ENCODE results near the gene PIM3.

Gene PIM3

DNA sequence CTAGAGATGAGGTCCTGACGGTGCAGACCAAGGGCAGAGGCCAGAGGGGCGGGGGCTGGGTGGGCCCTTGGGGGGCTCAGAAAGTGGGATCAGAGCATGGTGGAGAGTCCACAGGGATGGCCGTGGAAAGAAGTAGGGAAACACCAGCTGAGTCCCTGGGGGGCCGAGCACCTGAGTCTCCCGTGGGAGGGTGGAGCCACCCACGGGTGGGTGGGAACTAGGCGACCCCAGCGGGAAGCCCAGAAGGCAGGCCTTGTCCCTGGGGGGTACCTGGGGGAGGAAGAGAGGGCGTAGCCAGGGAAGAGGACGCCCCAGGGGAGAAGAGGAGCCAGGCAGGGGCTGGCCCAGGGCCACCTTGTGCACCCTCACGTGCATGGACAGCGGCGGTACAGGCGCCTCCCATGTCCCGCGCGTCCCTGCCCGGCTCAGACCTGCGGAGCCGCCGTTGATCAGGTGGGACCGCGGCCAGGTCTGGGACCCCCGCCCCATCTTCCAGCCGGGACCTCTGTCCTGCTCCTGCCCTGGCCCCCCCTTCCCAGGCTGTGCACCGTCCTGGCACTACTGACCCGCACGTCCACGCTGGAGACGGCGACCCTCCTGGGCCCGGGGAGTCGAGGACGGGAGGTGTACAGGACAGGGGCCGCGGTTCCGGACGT lies 31.9 kb upstream of the PIM3 start:
- DNase-seq: no peak

DNA sequence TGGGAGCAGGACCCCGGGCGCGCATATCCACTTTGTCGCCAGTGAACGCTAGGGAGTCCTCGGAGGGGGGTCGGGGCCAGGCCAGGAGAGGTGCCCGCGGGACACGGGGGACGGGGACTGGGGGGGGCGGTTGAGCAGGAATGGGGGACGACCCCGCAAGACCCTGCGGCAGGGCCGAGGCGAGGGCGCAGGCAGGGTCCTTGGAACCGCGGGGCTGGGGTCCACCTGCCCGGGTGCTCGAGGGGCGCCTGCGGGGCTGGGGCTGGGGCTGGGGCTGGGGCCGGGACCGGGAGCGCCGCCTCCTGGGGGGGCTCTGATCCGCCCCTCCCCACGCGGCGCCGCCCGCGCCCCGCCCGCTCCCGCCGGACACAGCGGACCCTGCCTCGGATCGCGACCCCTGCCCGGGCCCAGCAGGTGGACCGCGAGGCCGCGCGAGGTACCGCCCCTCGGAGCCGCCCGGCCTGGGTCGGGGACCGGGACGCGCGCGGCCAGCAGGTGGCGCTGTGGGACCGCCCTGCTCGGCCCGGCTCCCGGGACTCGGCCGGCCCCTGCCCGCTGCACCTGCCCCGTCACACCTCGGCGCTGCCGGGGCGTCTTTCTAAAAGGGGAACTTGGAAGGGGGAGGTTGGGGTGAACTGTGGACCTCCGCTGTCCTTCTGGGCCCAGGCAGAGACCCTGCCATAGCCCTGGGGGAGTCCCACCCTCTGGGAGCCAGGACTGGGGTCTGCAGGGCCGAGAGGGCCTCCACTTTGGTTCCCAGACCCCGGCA lies 31.2 kb upstream of the PIM3 start:
- peak; percentile 18 to 47 for DNase-seq

DNA sequence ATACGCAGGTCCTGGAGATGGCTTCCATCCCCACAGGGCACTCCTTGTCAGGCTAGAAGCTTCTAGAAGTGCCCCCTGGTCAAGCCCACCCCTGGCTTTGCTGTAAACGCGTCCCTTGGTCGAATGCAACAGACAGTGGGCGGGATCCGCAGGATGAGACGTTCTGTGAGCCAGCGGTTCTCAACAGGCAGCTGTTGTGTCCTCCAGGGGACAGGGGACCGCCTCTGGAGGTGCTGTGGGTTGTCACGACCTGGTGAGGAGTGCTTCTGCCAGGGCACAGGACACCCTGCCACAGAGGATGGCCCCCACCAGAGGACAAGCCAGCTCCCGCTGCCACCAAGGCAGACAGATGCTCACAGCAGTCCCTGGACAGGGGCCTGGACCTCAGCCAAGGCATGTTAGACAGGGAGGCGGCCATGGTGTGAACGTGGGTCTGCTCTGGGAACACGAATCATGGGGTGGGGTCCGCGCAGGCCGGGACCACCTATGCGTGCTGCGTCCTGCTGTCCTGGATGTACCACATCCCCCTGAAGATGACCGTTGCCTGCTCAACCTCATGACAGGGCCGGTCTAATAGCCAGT lies 30.5 kb upstream of the PIM3 start:
- peak in 1 of 2 experiments; percentile 39 for DNase-seq

DNA sequence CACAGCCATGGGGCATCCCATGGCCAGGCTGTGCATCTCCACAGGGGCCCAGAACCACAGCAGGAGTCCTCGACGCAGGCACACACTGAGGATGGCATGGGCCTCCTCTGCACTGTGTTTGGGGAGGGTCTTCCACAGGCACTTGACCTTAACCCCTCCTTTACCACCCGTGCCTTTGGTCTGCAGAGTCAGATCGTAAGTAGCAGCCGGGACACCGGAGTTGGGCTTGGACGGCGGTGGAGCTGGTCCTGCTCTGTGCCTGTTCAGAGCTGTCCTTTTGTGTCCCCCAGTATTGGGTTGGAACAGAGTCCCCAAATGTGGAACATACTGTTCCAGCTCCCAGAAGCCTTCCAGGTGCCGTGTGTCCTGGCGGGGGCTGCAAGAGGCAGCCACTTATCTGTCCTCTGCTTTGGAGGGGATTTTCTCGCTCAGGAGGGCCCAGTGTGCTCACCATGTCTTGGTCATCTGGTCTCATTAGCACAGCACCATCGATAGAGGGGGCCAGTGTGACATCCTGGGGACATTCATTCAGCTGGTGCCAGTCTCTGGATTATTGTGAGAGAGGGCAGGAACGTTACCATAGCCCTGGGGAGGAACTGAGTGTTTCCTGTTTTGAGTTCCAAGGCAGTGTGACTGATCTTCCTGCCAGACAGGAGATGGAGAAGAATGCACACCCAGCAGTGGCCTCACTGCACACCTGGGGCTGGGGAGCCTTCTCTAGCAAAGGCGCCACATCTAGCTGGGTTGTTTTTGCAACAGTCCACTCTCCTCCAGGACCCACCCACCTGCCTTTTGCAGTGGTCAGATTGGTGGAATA lies 29.8 kb upstream of the PIM3 start:
- peak; percentile 62 to 83 for DNase-seq

DNA sequence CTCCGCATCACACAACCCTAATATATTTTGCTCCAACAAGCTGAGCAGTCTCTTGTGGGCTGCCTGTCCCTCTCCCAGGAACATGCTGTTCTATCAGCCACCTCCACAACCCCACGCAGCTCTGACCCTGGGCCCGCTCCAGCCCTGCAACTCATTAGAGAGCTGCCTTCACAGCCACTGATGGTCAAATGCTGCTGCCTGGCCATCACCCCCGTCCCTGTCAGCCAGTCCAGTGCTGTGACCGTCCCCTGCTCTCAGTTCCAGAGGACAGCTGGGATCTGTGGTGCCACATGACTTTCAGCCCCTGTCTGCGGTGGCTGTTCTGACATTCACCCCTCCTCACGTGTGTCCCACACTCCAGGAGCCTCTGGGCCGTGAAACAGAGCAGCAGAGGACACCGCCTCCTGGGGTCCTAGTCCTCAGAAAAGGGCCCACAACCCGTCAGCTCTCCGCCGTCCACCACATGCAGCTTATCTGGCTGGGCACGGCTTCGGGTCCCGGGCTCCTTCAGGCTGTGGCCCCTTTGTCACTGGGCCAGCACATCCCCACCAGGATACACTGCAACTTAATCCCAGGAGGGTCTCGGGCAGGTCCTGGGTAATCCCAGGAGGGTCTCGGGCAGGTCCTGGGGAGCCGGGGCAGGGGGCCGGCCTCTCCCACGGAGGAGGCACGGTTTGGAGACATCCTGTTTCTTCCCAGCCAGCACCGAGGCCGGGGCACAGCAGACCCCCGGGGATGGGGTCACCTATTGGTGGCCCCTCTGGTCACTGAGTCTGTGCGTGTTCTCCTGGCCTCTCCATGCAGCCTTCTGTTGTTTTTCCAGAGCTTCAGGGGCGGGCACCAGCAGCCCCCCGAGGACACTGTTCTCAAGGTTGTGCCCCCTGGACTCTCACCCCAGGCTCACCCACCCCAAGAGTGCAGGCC lies 27.1 kb upstream of the PIM3 start:
- no peak for DNase-seq

DNA sequence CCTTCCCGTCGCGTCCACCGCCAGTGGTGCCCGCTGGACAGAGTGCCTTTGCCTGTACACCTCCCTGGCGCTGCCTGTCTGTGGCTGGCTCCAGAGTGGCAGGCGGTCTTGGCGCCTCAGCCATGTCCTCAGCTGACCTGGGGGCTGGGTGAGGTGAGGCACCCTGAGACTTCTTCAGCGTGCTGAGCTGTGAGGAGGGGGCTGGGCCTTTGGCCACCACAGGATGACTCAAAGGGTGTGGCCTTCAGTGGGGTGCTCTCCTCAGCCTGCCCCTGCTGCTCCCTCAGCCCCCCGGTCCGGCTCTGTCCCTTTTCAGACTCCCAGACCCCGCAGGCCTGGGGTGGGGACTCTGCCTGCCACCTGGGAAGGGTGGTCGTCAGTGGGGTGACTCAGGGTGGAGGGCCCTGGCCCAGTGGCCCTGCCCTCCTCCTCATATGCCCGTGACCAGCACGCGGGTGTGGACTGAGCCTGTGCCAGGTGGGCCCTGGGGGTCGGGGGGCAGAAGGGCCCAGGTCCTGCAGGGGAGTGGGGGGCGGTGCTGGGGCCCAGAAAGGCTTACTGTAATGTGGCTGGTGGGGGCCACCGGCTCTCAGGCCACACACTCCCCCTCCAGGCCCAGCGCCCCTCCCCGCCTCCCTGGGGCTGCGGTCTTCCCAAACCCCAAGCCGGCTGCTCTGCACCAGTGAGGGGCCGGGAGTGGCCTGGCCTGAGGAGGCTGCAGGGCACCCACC lies 26.2 kb upstream of the PIM3 start:
- peak in 1 of 2 experiments; percentile 15 for DNase-seq

DNA sequence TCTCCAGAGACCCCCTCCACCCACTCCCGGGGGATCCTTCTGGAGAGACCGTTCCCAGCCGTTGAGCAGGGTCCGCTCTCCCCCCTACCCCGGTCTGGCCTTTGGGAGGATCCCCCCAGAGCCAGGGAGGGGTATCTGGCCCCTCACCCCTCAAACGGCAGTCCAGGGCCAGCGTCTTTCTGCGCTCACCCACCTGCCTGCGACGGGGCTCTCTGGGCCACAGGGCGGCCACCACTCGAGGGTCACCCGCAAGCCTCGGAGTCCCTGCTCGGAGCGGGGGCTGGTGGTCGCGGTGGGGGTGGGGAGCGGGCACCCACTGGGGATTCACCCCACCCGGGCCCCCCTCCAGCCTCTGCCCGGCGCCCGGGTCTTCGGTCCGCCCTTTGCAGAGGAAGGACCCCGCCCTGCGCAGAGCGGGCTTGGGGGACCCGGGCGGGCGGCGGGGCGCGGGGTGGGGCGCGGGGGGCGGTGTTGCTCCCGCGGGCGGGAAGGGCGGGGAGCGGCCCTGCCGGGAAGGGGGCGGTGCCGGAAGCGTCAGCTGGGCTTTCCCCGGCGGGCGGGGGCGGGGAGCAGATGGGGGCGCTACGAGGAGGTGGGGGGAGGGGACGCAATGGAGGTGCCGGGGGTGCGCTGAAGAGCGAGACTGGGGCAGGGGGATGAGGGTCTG lies 25.5 kb upstream of the PIM3 start:
- DNase-seq: peak in 1 of 2 experiments; percentile 69

DNA sequence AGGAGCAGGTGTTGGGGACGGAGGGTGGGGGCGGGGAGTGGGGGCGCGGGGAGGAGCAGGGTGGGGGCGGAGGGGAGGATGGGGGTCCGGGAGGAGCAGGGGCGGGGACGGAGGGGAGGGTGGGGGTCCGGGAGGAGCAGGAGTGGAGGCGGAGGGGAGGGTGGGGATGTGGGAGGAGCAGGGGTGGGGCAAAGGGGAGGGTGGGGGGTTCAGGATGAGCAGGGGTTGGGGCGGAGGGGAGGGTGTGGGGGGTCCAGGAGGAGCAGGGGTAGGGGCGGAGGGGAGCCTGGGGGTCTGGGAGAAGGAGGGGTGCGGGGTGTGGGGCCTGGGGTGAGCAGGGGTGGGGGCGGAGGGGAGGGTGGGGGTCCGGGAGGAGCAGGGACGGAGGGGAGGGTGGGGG lies 25.0 kb upstream of the PIM3 start:
- DNase-seq: peak in 1 of 2 experiments; percentile 47

DNA sequence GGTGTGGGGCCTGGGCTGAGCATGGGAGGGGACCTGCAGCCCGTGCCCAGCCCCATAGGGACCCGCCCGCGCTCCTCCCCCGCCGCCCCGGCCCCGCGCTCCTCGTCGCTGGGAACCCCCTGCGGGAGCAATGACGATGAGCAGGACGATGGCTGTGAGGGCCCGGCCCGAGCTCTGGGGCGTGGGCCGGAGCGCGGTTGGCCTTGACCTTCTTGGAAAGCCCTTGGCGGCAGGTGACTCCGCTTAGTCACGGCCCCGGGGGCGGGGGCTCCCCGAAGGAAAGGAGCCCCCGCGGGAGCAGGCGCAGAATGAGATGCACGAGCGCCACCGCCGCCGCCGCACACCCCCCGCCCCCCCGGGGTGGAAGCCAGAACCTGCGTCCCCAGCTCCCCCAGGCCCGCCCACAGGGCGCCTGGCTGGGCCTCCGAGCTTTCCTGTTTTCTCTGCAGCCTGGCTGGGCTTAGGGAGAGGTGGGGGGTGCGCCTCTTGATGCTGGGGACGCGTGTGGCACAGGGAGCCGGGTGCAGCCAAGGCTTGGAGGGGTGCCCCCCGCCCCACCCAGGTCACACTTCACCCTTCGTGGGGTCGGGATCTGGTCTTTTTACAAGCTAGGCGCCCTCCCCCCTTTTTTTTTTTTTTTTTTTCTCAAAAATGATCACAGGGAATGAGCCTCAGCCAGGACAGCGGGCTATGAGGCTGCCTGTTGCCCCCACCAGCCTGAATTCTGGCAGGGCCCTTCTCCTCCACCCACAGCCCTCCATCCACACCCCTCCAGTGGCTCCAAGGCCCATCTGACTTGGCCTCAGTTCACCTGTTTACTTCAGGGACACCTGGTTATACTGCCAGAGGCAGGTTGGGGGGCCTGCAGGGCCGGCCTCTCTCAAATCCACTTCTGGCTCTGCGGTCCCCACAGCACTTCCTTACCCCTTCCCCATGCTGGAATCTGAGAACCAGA lies 24.3 kb upstream of the PIM3 start:
- DNase-seq: peak; percentile 18 to 68

DNA sequence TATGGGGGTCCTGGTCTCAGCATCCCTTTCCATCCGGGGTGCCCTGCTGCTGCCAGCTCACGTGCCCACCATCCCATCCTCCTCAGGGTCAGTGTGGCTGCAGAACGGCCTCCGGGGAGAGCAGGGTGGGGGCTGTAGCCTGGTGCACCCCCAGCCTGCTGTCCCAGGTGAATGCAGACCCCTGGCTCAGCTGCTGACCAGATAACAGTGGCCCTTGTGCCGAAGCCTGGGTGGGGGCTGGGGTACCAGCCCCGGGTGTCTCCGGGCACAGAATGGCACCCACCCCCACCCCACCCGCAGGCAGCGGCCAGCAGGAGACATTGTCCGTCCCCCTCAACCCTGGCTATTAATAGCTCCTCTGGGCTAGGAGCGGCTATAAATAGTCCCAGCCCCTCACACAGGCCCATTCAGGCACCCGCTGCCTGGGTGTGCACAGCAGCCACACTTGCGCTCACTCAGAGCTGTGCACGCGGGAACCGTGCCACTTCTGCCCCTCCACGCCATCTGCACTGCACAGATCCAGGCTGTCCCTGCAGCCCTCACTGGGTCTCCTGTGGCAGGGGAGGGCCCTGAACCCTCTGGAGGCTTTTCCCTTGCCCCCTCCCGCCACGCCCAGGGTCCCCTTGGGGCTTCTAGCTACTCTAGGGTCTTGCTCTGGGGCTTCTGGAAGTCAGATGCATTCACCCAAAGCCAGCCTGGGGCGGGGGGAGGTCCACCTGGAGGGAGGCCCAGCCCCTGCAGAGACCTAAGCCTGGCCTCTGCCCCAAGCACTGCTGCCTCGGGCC lies 23.4 kb upstream of the PIM3 start:
- DNase-seq: peak in 1 of 2 experiments; percentile 65

DNA sequence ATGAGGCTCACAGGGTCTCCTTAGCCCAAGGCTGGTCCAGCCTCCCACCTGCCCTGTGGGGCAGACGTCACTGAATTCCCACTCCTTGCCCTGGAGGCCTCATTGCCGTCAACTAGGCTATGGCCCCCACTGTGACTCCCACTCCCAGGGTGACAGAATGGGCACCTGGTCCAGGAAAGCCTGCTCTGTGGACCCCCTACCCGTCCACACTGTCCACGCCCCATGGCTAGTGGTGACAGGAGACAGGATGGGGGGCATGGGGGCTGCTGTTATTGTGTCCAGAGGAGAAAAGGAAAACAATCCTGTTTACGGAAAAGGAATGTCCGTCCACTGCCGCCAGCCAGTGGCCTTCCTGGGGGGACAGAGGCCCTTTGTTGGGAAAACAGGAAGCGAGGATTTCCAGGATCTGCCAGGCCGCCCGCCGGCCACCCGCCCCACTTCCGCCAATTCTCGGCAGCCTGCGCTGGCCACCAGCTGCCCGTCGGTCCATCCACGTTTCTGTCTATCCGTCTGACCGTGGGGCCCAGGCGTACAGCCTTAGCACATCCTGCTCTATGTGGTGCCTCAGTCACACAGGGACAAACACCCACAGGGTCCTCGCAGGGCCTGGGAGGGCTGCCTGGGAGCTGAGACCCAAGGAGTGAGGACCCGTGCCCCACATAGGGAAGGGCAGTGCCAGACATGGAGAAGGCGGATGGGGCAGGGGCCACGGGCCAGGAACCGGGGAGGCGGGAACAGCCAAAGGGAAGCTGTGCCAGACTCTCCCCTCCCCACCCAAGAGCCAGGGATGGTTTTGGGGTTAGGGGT lies 22.6 kb upstream of the PIM3 start:
- DNase-seq: no peak

DNA sequence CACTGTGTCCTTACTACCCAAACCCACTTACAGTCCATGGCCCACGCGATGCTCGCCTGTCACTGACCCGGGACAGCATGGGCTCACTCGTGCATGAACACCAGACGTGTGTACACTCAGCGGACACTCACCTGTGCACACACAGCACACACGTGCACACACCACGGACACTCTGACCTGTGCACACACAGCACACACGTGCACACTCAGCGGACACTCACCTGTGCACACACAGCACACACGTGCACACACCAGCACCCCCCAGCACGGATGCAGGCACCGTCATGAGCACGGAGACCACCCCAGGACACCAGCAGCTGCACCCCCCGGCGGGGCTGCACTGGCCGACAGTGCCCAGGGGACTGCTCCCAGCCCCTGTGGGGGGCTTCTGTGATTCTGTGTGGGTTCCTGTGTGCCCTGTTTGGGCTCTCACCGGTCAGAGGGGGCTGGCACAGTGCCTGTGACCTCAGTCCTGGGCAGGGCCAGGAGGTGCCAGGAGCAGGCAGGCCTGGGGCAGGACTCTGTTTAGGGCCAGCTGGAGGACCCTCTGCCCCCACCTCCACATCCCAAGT lies 21.9 kb upstream of the PIM3 start:
- no peak for DNase-seq

DNA sequence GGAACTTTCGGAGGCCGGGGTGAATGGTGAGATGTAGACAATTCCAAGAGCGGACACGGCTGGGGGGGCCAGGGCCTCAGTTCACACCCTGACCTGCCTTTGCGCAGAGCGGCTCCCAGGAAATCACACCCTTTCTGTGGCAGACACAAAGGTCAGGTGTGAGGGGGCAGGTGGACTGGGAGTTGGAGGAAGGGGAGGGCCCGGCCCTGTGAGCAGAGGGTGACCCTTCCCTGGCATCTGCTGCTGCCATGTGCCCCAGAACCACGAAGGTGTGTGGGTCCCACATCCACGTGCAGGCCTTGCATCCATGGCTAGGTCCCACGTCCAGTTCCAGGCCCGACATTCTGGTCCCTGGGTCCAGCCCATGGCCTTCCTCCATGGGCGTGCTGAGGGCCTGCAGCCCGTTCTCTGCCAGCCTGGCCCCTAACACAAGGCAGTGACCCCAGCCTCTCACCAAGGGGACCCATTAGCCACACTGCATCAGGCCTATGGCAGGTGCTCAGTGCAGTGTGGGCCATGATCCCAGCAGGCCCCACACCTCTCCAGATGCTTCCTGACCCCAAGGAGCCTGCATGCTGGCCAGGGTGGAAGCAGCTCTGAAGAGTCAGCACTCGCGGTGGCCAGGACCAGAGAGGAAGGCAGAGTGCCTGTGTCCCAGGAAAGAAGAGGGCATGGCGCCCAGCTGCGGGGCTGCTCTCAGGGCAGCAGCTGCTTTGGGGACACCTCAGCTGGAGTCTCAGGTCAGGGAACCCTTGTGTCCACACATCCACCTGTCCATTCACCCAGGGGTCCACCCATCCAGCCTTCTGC lies 18.9 kb upstream of the PIM3 start:
- DNase-seq: no peak

DNA sequence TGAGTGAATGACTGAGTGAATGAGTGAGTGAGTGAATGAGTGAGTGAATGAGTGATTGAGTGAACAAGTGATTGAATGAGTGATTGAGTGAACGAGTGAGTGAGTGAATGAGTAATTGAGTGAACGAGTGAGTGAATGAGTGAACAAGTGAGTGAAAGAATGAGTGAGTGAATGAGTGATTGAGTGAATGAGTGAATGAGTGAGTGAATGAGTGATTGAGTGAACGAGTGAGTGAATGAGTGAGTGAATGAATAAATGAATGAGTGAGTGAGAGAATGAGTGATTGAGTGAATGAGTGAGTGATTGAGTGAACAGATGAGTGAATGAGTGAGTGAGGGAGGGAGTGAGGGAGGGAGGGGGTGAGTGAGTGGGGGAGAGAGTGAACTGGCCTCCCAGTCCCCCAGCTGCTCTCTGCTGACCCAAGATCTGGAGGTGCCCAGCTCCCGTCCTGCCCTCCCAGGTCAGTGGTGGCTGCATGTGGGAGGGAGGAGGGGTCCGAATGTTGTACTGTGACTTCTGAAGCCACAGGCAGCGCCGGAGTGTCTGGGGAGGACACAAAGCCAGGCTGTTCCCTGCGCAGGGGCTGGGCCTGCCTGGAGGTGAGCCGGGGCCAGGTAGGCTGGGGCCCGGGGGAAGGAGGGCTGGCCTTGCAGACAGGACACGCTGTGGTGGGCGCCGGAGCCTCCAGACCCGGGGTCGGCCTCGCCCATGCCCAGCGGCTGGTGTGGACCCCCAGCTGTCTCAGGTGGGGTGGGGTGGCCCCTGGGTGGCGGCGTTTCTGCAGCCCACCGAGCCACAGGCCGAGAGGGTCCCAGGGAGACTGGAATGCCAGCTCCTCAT lies 17.8 kb upstream of the PIM3 start:
- no peak for DNase-seq

DNA sequence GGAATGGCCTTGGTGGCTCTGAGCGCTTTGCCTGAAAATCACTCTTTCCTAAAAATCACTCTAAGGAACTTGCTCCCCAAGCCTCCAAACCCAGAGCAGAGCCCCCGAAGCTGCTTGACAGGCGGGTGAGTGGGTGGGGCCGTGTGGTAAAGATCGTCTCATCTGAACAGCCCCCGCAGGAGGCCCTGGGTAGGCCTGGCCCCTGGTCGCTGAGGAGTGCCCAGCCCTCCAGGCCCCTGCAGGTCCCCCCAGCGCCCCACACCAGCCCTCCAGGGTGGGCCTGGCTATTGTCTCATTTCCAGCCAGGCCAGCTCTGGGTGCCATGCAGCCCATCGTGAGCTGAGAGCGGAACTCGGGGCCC lies 17.2 kb upstream of the PIM3 start:
- DNase-seq: no peak
